HCT116 (cell line): Measurements from ENCODE around the gene CDYL2. TPM values are rescaled to one million over a fixed set of nuclear protein-coding genes. Genes with fewer than 3 reads are reported as not detected.

Experiments used
- ATAC-seq: fragments of 200-7000 bp; cut with Tn5 transposase; 2 replicates; pipeline ENCODE4 v1.9.1; 2020; ENCODE audit warnings: mild to moderate bottlenecking, moderate library complexity
- BruUV-seq: library from RNA; stranded (reverse); fragments of 400-500 nt; replicated peaks from 2 replicates; lab custom pipeline; 2021; lab: Mats Ljungman, UMichigan
- CTCF ChIA-PET: fragments of 300-600 bp; sonication (Branson Sonifier 250); formaldehyde crosslinking; loops from one replicate; lab custom pipeline; 2021; ENCODE audit warnings: antibody characterized with exemption; lab: Charles Lee
- POLR2A ChIA-PET: fragments of 300-600, 350-600 bp; sonication (Branson Sonifier 250); formaldehyde crosslinking; loops from one replicate; lab custom pipeline; 2021; ENCODE audit warnings: antibody characterized with exemption; lab: Charles Lee
- RAD21 ChIA-PET, 2 experiments: fragments of 300-600 bp; sonication (Branson Sonifier 250); formaldehyde crosslinking; loops; one replicate each; lab custom pipeline; 2023; ENCODE audit warnings: low total read pairs in 2 of 2; ENCODE audit not compliant: uncharacterized antibody in 2 of 2, unreplicated experiment in 2 of 2, low non-redundant PET in 1 of 2; lab: Charles Lee
- DNase-seq: peaks from one replicate; pipeline ENCODE4 v3.0.0-alpha.2; 2010; ENCODE audit warnings: low read depth, low spot score
- H2AFZ ChIP-seq: fragments of 200-600 bp; shearing (Covaris generic), sonication (generic); 2 replicates; pipeline ENCODE4 v1.6.1; 2017; ENCODE audit warnings: low read depth, mixed run types, mixed read lengths, antibody characterized with exemption, low read length; ENCODE audit not compliant: poor library complexity, severe bottlenecking
- H3K27ac ChIP-seq: 2 replicates; pipeline ENCODE4 v1.5.1; 2012; ENCODE audit warnings: low read depth, low read length
- H3K27me3 ChIP-seq: fragments of 200-600 bp; sonication (generic); 2 replicates; pipeline ENCODE4 v1.6.1; 2016; ENCODE audit warnings: mixed run types, low read length, mixed read lengths; ENCODE audit not compliant: insufficient read depth
- H3K36me3 ChIP-seq, 2 experiments: fragments of 200-500 bp in 1 of 2; fragments of 200-600 bp in 1 of 2; sonication (Bioruptor generic) in 1 of 2; sonication (generic) in 1 of 2; 2 replicates each; pipeline versions ENCODE4 v1.5.1 to v1.6.1; 2014 to 2016; ENCODE audit warnings: low read length in 2 of 2, inconsistent platforms in 1 of 2, mixed read lengths in 1 of 2, mixed run types in 1 of 2; ENCODE audit not compliant: insufficient read depth in 2 of 2, control insufficient read depth in 1 of 2
- H3K4me1 ChIP-seq, 2 experiments: fragments of 200-600 bp in 1 of 2; sonication (generic) in 1 of 2; 2 replicates each; pipeline versions ENCODE4 v1.5.1 to v1.6.1; 2012 to 2017; ENCODE audit warnings: low read length in 2 of 2, inconsistent platforms in 1 of 2, mild to moderate bottlenecking in 1 of 2, mixed read lengths in 1 of 2, mixed run types in 1 of 2, moderate library complexity in 1 of 2; ENCODE audit not compliant: insufficient read depth in 2 of 2, control insufficient read depth in 1 of 2
- H3K4me2 ChIP-seq: fragments of 200-600 bp; sonication (generic); 2 replicates; pipeline ENCODE4 v1.6.1; 2017; ENCODE audit warnings: mixed run types, low read length, mixed read lengths
- H3K4me3 ChIP-seq, 2 experiments: fragments of 200-600 bp in 1 of 2; sonication (generic) in 1 of 2; replicated peaks in 1 of 2; 2 replicates each; pipeline ENCODE4 v1.5.1; 2011 to 2016; ENCODE audit warnings: low read length in 2 of 2, control low read depth in 1 of 2, low read depth in 1 of 2, mild to moderate bottlenecking in 1 of 2, mixed read lengths in 1 of 2, mixed run types in 1 of 2
- H3K79me2 ChIP-seq: fragments of 200-600 bp; sonication (generic); 2 replicates; pipeline ENCODE4 v1.6.1; 2017; ENCODE audit warnings: mild to moderate bottlenecking, mixed run types, low read length, moderate library complexity, mixed read lengths; ENCODE audit not compliant: insufficient read depth
- H3K9ac ChIP-seq: fragments of 200-600 bp; sonication (generic); 2 replicates; pipeline ENCODE4 v1.6.1; 2016; ENCODE audit warnings: low read length, mixed read lengths
- H3K9me2 ChIP-seq: fragments of 200-600 bp; sonication (generic), shearing (Covaris generic); 2 replicates; pipeline ENCODE4 v1.6.1; 2017; ENCODE audit warnings: mixed run types, mild to moderate bottlenecking, moderate library complexity; ENCODE audit not compliant: insufficient read depth
- H3K9me3 ChIP-seq, 2 experiments: fragments of 200-500 bp in 1 of 2; fragments of 200-600 bp in 1 of 2; sonication (Bioruptor generic) in 1 of 2; sonication (generic) in 1 of 2; 2 replicates each; pipeline ENCODE4 v1.6.1; 2014 to 2017; ENCODE audit warnings: low read length in 2 of 2, mixed read lengths in 2 of 2, inconsistent platforms in 1 of 2, low read depth in 1 of 2, mild to moderate bottlenecking in 1 of 2, mixed run types in 1 of 2, moderate library complexity in 1 of 2; ENCODE audit not compliant: control insufficient read depth in 1 of 2, insufficient read depth in 1 of 2
- H4K20me1 ChIP-seq: fragments of 200-600 bp; sonication (generic), shearing (Covaris generic); 2 replicates; pipeline ENCODE4 v1.6.1; 2017; ENCODE audit warnings: mixed run types, mild to moderate bottlenecking, moderate library complexity; ENCODE audit not compliant: insufficient read depth
- ATF3 ChIP-seq: IDR thresholded peaks from 2 replicates; pipeline ENCODE4 v1.6.1; 2012
- CBX3 ChIP-seq: IDR thresholded peaks from 2 replicates; pipeline ENCODE4 v1.6.1; 2012; ENCODE audit warnings: low read depth
- CEBPB ChIP-seq: IDR thresholded peaks from 2 replicates; pipeline ENCODE4 v1.6.1; 2012; ENCODE audit warnings: low read depth
- CTCF ChIP-seq, 3 experiments: fragments of 200-600 bp in 1 of 3; sonication (generic) in 1 of 3; IDR thresholded peaks in 2 of 3; conservative IDR thresholded peaks in 1 of 3; 2 replicates each; pipeline ENCODE4 v1.5.1; 2012 to 2017; ENCODE audit warnings: low read depth in 2 of 3, low read length in 2 of 3, antibody characterized with exemption in 1 of 3, borderline replicate concordance in 1 of 3, control low read depth in 1 of 3, mild to moderate bottlenecking in 1 of 3, mixed read lengths in 1 of 3, mixed run types in 1 of 3, moderate library complexity in 1 of 3; ENCODE audit not compliant: insufficient read depth in 1 of 3
- EGR1 ChIP-seq: IDR thresholded peaks from 2 replicates; pipeline ENCODE4 v1.6.1; 2012; ENCODE audit warnings: low read depth
- EZH2 ChIP-seq: fragments of 200-600 bp; sonication (generic); IDR thresholded peaks from 2 replicates; pipeline ENCODE4 v1.6.1; 2017; ENCODE audit warnings: antibody characterized with exemption, mixed run types
- EZH2phosphoT487 ChIP-seq: fragments of 200-600 bp; IDR thresholded peaks from 2 replicates; pipeline ENCODE4 v1.6.1; 2018; ENCODE audit warnings: antibody characterized with exemption, borderline replicate concordance
- FOSL1 ChIP-seq: IDR thresholded peaks from 2 replicates; pipeline ENCODE4 v1.6.1; 2012; ENCODE audit warnings: low read depth
- JUND ChIP-seq: IDR thresholded peaks from 2 replicates; pipeline ENCODE4 v1.6.1; 2012
- POLR2A ChIP-seq: IDR thresholded peaks from 2 replicates; pipeline ENCODE4 v1.7.0; 2011; ENCODE audit warnings: borderline replicate concordance; ENCODE audit not compliant: insufficient read depth, insufficient read length; ENCODE audit errors: extremely low read depth
- POLR2AphosphoS5 ChIP-seq: IDR thresholded peaks from 2 replicates; pipeline ENCODE4 v1.6.1; 2011; ENCODE audit warnings: mild to moderate bottlenecking, low read depth, low read length, moderate library complexity
- REST ChIP-seq: IDR thresholded peaks from 2 replicates; pipeline ENCODE4 v1.6.1; 2012; ENCODE audit warnings: low read depth
- SIN3A ChIP-seq: IDR thresholded peaks from 2 replicates; pipeline ENCODE4 v1.6.1; 2012; ENCODE audit warnings: low read depth
- SP1 ChIP-seq: IDR thresholded peaks from 2 replicates; pipeline ENCODE4 v1.6.1; 2012; ENCODE audit warnings: low read depth
- SRF ChIP-seq: IDR thresholded peaks from 2 replicates; pipeline ENCODE4 v1.6.1; 2012; ENCODE audit warnings: low read depth
- TCF7L2 ChIP-seq: IDR thresholded peaks from 2 replicates; pipeline ENCODE4 v1.7.0; 2011; ENCODE audit warnings: borderline replicate concordance, inconsistent platforms; ENCODE audit not compliant: insufficient read depth, insufficient read length; ENCODE audit errors: extremely low read depth
- YY1 ChIP-seq: IDR thresholded peaks from 2 replicates; pipeline ENCODE4 v1.6.1; 2011; ENCODE audit warnings: low read length, low read depth, moderate library complexity, mild to moderate bottlenecking; ENCODE audit not compliant: insufficient replicate concordance; ENCODE audit errors: extremely low read depth
- ZBTB33 ChIP-seq: IDR thresholded peaks from 2 replicates; pipeline ENCODE4 v1.6.1; 2011; ENCODE audit warnings: mild to moderate bottlenecking, low read length, moderate library complexity; ENCODE audit not compliant: insufficient replicate concordance; ENCODE audit errors: extremely low read depth
- ZFX ChIP-seq: fragments of 450-650 bp; IDR thresholded peaks from 2 replicates; pipeline ENCODE4 v1.6.1; 2017
- ZNF274 ChIP-seq: fragments of 200-500 bp; sonication (Bioruptor generic); IDR thresholded peaks from 2 replicates; pipeline ENCODE4 v1.6.1; 2014; ENCODE audit warnings: mild to moderate bottlenecking, low read depth, low read length, inconsistent platforms
- intact Hi-C: fragments of 100-400 bp; cut with micrococcal nuclease; formaldehyde crosslinking; loops from 2 replicates; pipeline ENCODE4 v1.10.0; 2022
- total RNA-seq: library from RNA; stranded (reverse); gene quantifications from one replicate; pipeline ENCODE4 v1.2.1, GENCODE V29; 2021; ENCODE audit not compliant: unreplicated experiment

CDYL2 gene
- total RNA-seq, 1 experiment from 2014 or later: 0.10 TPM

GRCh38 chr16:80664226-80664625 lies 140.2 kb downstream of the CDYL2 start:
- intact Hi-C loops: no loop called here
- H3K4me2 ChIP-seq: no peak overlapping the region
- POLR2A ChIA-PET: no interaction called here
- no peak for ATAC-seq
- no peaks in the 10 kb centered on the region for H3K4me1 ChIP-seq
- no peaks in the 10 kb centered on the region for H3K27me3 ChIP-seq
- CTCF ChIA-PET: no interaction called here
- H3K4me3 ChIP-seq: no peak overlapping the region
- no peaks in the 10 kb centered on the region; the same call in 1 of the 2 replicates for H4K20me1 ChIP-seq
- no peaks in the 10 kb centered on the region for H3K36me3 ChIP-seq
- H3K9me3 ChIP-seq: peaks cover 0 to 7% of the 10 kb centered on the region in 2 experiments; a peak in 1 of 4 replicates
- BruUV-seq: no TSS peak
- no peak overlapping the region for H3K9ac ChIP-seq
- no peaks in the 10 kb centered on the region for H3K79me2 ChIP-seq
- no peaks in the 10 kb centered on the region for H3K9me2 ChIP-seq
- no peak overlapping the region for H3K27ac ChIP-seq
- no peak for DNase-seq
- no peak overlapping the region for H2AFZ ChIP-seq
- RAD21 ChIA-PET: no interaction called here
- no peak for TF ChIP-seq ZBTB33
- TF ChIP-seq JUND: no peak
- no peak for TF ChIP-seq ZNF274
- TF ChIP-seq FOSL1: no peak
- no peak for TF ChIP-seq YY1
- TF ChIP-seq CBX3: no peak
- TF ChIP-seq POLR2A: no peak
- no peak for TF ChIP-seq SP1
- no peak for TF ChIP-seq ATF3
- no peak for TF ChIP-seq POLR2AphosphoS5
- no peak for TF ChIP-seq ZFX
- no peak for TF ChIP-seq EZH2phosphoT487
- TF ChIP-seq CTCF (IDR thresholded peaks at IDR 0.05 in 2 of 3, conservative IDR thresholded peaks at IDR 0.05 in 1 of 3; ENCODE audit: borderline replicate concordance in 1 of 3, insufficient read depth in 1 of 3, low read depth in 2 of 3, low read length in 2 of 3): no peak
- no peak for TF ChIP-seq SIN3A
- no peak for TF ChIP-seq TCF7L2
- TF ChIP-seq EZH2: no peak
- TF ChIP-seq REST: no peak
- no peak for TF ChIP-seq CEBPB
- no peak for TF ChIP-seq SRF
- TF ChIP-seq EGR1: no peak
